ENCODE data around the gene ZC3H6. TPM values are rescaled to one million over a fixed set of nuclear protein-coding genes. Genes with fewer than 3 reads are reported as not detected.

The ZC3H6 gene
- total and polyA plus RNA-seq, 2 donors (not counting 1 experiment from before 2014, with no cell fraction given), result 2.8 to 21.9 TPM

DNA sequence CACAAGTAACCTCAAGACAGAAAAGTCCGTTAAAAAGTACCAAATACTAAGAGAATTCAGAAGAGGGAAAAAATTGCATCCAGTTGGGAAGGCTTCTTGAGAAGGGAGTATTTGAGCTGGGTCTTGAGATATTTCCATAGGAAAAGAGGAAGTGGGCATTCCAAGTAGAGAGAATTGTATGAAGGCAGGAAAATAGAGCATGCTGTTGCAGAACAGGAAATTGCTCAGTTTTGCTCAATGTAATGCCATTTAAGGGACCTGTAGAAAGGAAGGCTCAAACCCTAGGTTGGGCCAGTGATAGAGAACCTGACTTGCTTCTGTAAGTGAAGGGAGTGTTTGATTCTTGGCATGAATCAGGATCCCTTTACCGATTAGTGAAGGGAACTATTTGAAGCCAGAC, 19.5 kb upstream of the ZC3H6 start:
- Histone ChIP-seq H3K27ac (ENCODE audit: low read length in 2 of 2) (no peak overlapping the region), H3K9me3 (ENCODE audit: control extremely low read depth in 1 of 3, control insufficient read depth in 2 of 3, insufficient read depth in 1 of 3, low read length in 2 of 3) (no peaks in the 10 kb centered on the region), H2AFZ (ENCODE audit: insufficient read depth, low read depth, low read length, poor library complexity, severe bottlenecking) (no peak overlapping the region), H3K4me2 (replicated peaks; ENCODE audit: low read depth, low read length, poor library complexity, severe bottlenecking) (no peak overlapping the region), H3K36me3 (replicated peaks in 1 of 2; ENCODE audit: control extremely low read depth in 1 of 2, control insufficient read depth in 1 of 2, extremely low read depth in 1 of 2, insufficient read depth in 2 of 2, low read length in 1 of 2) (no peaks in the 10 kb centered on the region), H3K4me3 (ENCODE audit: control extremely low read depth in 1 of 5, extremely low read depth in 1 of 5, insufficient read depth in 1 of 5, low read depth in 2 of 5, low read length in 4 of 5) (no peak overlapping the region), H3K4me1 (ENCODE audit: control insufficient read depth in 2 of 2, insufficient read depth in 2 of 2, low read length in 2 of 2) (peaks cover 12 to 20% of the 10 kb centered on the region in 2 donors), H3K79me2 (ENCODE audit: control insufficient read depth, insufficient read depth, low read length) (peaks cover 32% of the 10 kb centered on the region), H3K27me3 (replicated peaks in 1 of 4; ENCODE audit: control extremely low read depth in 1 of 4, control insufficient read depth in 3 of 4, insufficient read depth in 4 of 4, low read length in 3 of 4) (no peaks in the 10 kb centered on the region), H4K20me1 (ENCODE audit: control insufficient read depth, insufficient read depth, low read length, poor library complexity, severe bottlenecking) (no peaks in the 10 kb centered on the region), H3K9ac (ENCODE audit: low read length) (no peak overlapping the region)
- no CpG with 5 or more reads among the region's 2 CpGs for WGBS (ENCODE audit: insufficient coverage)
- peak overlapping the region; percentile 39 for H3K27ac Mint-ChIP-seq
- POLR2A ChIA-PET, result interaction anchor here (1.4 kb wide), 1 partner anchor 19 kb away, joined by 6 read pairs; no protein-coding TSS in a partner anchor
- H3K4me3 Mint-ChIP-seq, result peak overlapping the region; percentile 52
- no peaks in the 10 kb centered on the region for H3K9me3 Mint-ChIP-seq (ENCODE audit: insufficient read depth)
- intact Hi-C loops (cut with micrococcal nuclease), result loop anchor here (1.0 to 10.0 kb wide), 7 partner anchors 19 to 369 kb away; partner anchors contain the start of genes CHCHD5, POLR1B and ZC3H6
- ATAC-seq (ENCODE audit: low read depth), result no peak
- no peak for TF ChIP-seq EZH2 (IDR thresholded peaks at IDR 0.05; ENCODE audit: borderline replicate concordance, insufficient read depth, low read depth, low read length, poor library complexity, severe bottlenecking)
- TF ChIP-seq, protein P1, sequence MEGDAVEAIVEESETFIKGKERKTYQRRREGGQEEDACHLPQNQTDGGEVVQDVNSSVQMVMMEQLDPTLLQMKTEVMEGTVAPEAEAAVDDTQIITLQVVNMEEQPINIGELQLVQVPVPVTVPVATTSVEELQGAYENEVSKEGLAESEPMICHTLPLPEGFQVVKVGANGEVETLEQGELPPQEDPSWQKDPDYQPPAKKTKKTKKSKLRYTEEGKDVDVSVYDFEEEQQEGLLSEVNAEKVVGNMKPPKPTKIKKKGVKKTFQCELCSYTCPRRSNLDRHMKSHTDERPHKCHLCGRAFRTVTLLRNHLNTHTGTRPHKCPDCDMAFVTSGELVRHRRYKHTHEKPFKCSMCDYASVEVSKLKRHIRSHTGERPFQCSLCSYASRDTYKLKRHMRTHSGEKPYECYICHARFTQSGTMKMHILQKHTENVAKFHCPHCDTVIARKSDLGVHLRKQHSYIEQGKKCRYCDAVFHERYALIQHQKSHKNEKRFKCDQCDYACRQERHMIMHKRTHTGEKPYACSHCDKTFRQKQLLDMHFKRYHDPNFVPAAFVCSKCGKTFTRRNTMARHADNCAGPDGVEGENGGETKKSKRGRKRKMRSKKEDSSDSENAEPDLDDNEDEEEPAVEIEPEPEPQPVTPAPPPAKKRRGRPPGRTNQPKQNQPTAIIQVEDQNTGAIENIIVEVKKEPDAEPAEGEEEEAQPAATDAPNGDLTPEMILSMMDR (IDR thresholded peaks at IDR 0.05), result no peak
- CTCF ChIA-PET, result interaction anchor here (0.9 kb wide), 1 partner anchor 18 kb away, joined by 4 read pairs; no protein-coding TSS in a partner anchor
- H3K4me1 Mint-ChIP-seq, result peaks cover 25% of the 10 kb centered on the region
- no peak for DNase-seq
- no peaks in the 10 kb centered on the region for H3K27me3 Mint-ChIP-seq

DNA sequence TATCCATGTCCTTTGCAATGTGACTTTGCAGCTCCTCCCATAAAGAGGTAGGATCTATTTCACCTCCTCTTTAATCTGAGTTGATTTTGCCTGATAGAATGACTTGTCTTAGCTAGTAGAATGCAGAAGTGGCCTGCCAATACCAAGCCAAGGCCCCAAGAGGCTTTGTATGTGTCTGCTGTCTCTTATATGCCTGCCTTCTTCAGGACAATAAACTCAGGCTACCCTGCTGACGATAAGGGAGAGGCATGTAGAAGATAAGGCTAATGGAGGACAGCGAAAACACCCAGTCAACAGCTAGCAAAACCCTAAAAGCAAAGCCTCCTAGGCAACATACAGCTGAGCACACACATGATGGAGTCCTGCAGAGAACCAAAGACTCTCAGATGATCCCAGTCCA, 18.7 kb upstream of the ZC3H6 start:
- ChIA-PET CTCF (no interaction called here), POLR2A (no interaction called here)
- no peaks in the 10 kb centered on the region for H3K36me3 ChIP-seq (replicated peaks in 1 of 2; ENCODE audit: control extremely low read depth in 1 of 2, control insufficient read depth in 1 of 2, extremely low read depth in 1 of 2, insufficient read depth in 2 of 2, low read length in 1 of 2)
- whole genome bisulfite sequencing (ENCODE audit: insufficient coverage), result no CpG with 5 or more reads among the region's 2 CpGs
- no peak overlapping the region for H3K27ac ChIP-seq (ENCODE audit: low read length in 2 of 2)
- TF ChIP-seq, protein P1 (IDR thresholded peaks at IDR 0.05), result no peak
- TF ChIP-seq EZH2 (IDR thresholded peaks at IDR 0.05; ENCODE audit: borderline replicate concordance, insufficient read depth, low read depth, low read length, poor library complexity, severe bottlenecking), result no peak
- no peak overlapping the region for H3K4me3 ChIP-seq (ENCODE audit: control extremely low read depth in 1 of 5, extremely low read depth in 1 of 5, insufficient read depth in 1 of 5, low read depth in 2 of 5, low read length in 4 of 5)
- H3K4me1 ChIP-seq (ENCODE audit: control insufficient read depth in 2 of 2, insufficient read depth in 2 of 2, low read length in 2 of 2), result peaks cover 12 to 20% of the 10 kb centered on the region in 2 donors
- no peaks in the 10 kb centered on the region for H3K27me3 ChIP-seq (replicated peaks in 1 of 4; ENCODE audit: control extremely low read depth in 1 of 4, control insufficient read depth in 3 of 4, insufficient read depth in 4 of 4, low read length in 3 of 4)
- no peak overlapping the region for H3K9ac ChIP-seq (ENCODE audit: low read length)
- no peak overlapping the region for H3K27ac Mint-ChIP-seq
- no peaks in the 10 kb centered on the region for H3K27me3 Mint-ChIP-seq
- H3K9me3 Mint-ChIP-seq (ENCODE audit: insufficient read depth), result no peaks in the 10 kb centered on the region
- H4K20me1 ChIP-seq (ENCODE audit: control insufficient read depth, insufficient read depth, low read length, poor library complexity, severe bottlenecking), result no peaks in the 10 kb centered on the region
- no peak overlapping the region for H3K4me2 ChIP-seq (replicated peaks; ENCODE audit: low read depth, low read length, poor library complexity, severe bottlenecking)
- no peaks in the 10 kb centered on the region for H3K9me3 ChIP-seq (ENCODE audit: control extremely low read depth in 1 of 3, control insufficient read depth in 2 of 3, insufficient read depth in 1 of 3, low read length in 2 of 3)
- no peak overlapping the region for H2AFZ ChIP-seq (ENCODE audit: insufficient read depth, low read depth, low read length, poor library complexity, severe bottlenecking)
- H3K4me1 Mint-ChIP-seq, result peaks cover 25% of the 10 kb centered on the region
- peaks cover 28% of the 10 kb centered on the region for H3K79me2 ChIP-seq (ENCODE audit: control insufficient read depth, insufficient read depth, low read length)
- no peak overlapping the region for H3K4me3 Mint-ChIP-seq
- ATAC-seq (ENCODE audit: low read depth), result no peak
- intact Hi-C loops (cut with micrococcal nuclease), result loop anchor here (5.0 to 10.0 kb wide), 3 partner anchors 132 to 369 kb away; partner anchors contain the start of gene CHCHD5
- DNase-seq, result no peak
